Gastroesophageal sphincter (tissue), 4 donors: ENCODE results near the gene HDDC2. TPM values are rescaled to one million over a fixed set of nuclear protein-coding genes. Genes with fewer than 3 reads are reported as not detected.

Experiments
- ATAC-seq: fragments of 150-250 bp; one replicate; pipeline ENCODE4 v1.9.1; 2016; ENCODE audit warnings: mild to moderate bottlenecking, moderate library complexity
- H3K27ac ChIP-seq, 4 donors: fragments of 200-600 bp; sonication (generic) in 3 of 4; 1 replicate in 3 of 4; 2 replicates in 1 of 4; pipeline ENCODE4 v1.5.1; 2016 to 2019
- H3K27me3 ChIP-seq: fragments of 200-600 bp; sonication (generic); one replicate; pipeline ENCODE4 v1.5.1; 2019
- H3K36me3 ChIP-seq, 2 donors: fragments of 200-600 bp; sonication (generic); one replicate each; pipeline ENCODE4 v1.5.1; 2019; ENCODE audit warnings: control low read depth in 1 of 2
- H3K4me1 ChIP-seq, 3 donors: fragments of 200-600 bp; sonication (generic); 1 replicate in 2 of 3; 2 replicates in 1 of 3; pipeline ENCODE4 v1.5.1; 2016 to 2019; ENCODE audit warnings: control low read depth in 2 of 3
- H3K4me3 ChIP-seq, 2 donors: fragments of 200-600 bp; sonication (generic); one replicate each; pipeline ENCODE4 v1.5.1; 2019; ENCODE audit warnings: mild to moderate bottlenecking in 1 of 2, moderate library complexity in 1 of 2
- H3K9me3 ChIP-seq, 3 donors: fragments of 200-600 bp; sonication (generic); one replicate each; pipeline ENCODE4 v1.5.1; 2017 to 2019; ENCODE audit warnings: control low read depth in 2 of 3
- EP300 ChIP-seq: sonication (generic); formaldehyde crosslinking; IDR thresholded peaks from one replicate; pipeline ENCODE4 v1.6.1; 2017; ENCODE audit warnings: antibody characterized with exemption, mild to moderate bottlenecking
- POLR2A ChIP-seq, 2 donors: fragments of 450-650 bp; IDR thresholded peaks; one replicate each; pipeline ENCODE4 v1.6.1; 2017; ENCODE audit warnings: antibody characterized with exemption in 2 of 2, mild to moderate bottlenecking in 2 of 2, moderate library complexity in 1 of 2
- POLR2AphosphoS5 ChIP-seq: sonication (generic); formaldehyde crosslinking; IDR thresholded peaks from one replicate; pipeline ENCODE4 v1.6.1; 2017; ENCODE audit warnings: antibody characterized with exemption
- WGBS, 2 donors: methylation state at CpG; one replicate each; pipeline ENCODE4 v1.1.5; 2018; ENCODE audit warnings: low coverage in 1 of 2; 5-methylcytosine and 5-hydroxymethylcytosine counted together
- total RNA-seq, 4 donors: library from RNA; depleted of rRNA; stranded (reverse); fragments of >200 nt; gene quantifications; one replicate each; pipeline ENCODE4 v1.1.0, GENCODE V29; 2016
- TF ChIP-seq, protein P1 (sequence below), 4 experiments: fragments of 200-600 bp in 2 of 4; fragments of 450-650 bp in 2 of 4; sonication (generic) in 1 of 4; IDR thresholded peaks; one replicate each; pipeline ENCODE4 v1.5.1; 2017 to 2019; ENCODE audit warnings: antibody characterized with exemption in 4 of 4, mild to moderate bottlenecking in 2 of 4, moderate library complexity in 2 of 4

HDDC2 gene
- 10 to 100 TPM; 30.9 to 48.9 (median 47.9) TPM for total RNA-seq

DNA sequence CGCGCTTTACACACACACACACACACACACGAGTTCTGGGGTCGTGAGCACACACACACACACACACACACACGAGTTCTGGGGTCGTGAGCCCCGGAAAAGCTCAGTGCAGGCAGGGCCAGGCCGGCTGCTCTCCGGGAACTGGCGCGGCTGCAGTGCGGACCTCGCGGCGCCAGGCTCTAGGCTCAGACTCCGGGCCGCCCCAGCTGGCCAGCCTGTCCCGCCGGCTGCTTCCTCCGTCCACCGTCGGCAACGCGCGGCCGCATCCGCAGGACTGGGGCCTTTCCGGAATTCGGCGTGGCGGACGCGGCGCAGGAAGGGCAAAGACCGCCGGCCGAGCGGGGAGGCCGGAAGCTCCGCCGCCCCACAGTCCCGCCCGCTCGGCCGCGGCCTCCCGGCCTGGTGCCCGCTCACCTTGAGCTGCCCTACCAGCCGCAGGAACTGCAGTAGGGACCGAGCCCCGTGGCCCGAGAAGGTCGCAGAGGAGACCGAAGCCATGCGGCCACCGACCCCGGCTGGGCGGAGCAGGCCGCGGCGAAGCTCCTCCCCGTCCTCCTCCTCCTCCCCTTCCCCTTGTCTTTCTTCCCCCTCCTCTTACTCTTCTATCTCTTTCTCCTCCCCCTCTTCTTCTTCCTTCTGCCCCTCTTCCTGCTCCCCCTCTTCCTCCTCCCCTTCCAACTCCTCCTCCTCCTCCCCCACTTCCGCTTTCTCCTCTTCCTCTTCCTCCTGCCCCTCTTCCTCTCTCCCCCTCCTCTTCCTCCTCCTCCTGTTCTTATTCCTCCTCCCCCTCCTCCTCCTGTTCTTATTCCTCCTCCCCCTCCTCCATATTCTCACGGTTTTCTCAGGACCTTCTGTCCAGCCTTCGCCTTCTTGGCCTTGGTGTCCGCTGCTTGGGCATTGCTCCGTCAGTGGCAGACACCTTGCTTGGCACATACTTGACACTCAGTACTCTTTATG lies at the start of gene HDDC2:
Gene HDDC2, minus strand, starts transcription at position 533 of the 957 bp plus-strand sequence. Its CDS starts 35 bp downstream, at position 498.
- H3K4me1 ChIP-seq: peaks cover 4 to 18% (median 11%) of the 10 kb centered on the region in 3 donors
- H3K9me3 ChIP-seq: peaks cover 0 to 6% (median 0%) of the 10 kb centered on the region in 3 donors
- H3K27me3 ChIP-seq: peaks cover 9% of the 10 kb centered on the region
- peak within 1 kb of the TSS; percentile 60 to 94 (median 90) for H3K27ac ChIP-seq
- no peak for TF ChIP-seq EP300
- peak; percentile 16 to 22 for TF ChIP-seq POLR2A (IDR thresholded peaks at IDR 0.05)
- TF ChIP-seq, protein P1, sequence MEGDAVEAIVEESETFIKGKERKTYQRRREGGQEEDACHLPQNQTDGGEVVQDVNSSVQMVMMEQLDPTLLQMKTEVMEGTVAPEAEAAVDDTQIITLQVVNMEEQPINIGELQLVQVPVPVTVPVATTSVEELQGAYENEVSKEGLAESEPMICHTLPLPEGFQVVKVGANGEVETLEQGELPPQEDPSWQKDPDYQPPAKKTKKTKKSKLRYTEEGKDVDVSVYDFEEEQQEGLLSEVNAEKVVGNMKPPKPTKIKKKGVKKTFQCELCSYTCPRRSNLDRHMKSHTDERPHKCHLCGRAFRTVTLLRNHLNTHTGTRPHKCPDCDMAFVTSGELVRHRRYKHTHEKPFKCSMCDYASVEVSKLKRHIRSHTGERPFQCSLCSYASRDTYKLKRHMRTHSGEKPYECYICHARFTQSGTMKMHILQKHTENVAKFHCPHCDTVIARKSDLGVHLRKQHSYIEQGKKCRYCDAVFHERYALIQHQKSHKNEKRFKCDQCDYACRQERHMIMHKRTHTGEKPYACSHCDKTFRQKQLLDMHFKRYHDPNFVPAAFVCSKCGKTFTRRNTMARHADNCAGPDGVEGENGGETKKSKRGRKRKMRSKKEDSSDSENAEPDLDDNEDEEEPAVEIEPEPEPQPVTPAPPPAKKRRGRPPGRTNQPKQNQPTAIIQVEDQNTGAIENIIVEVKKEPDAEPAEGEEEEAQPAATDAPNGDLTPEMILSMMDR (IDR thresholded peaks at IDR 0.05): peak in 3 of 4 experiments; percentile 4 to 21 (median 15)
- peak; percentile 64 for TF ChIP-seq POLR2AphosphoS5
- peak; percentile 95 for ATAC-seq
- peak within 1 kb of the TSS; percentile 50 to 59 for H3K4me3 ChIP-seq
- 0 to 6% methylated on average over 9 to 21 of the region's 67 CpGs for WGBS, 2 donors
- peaks cover 0 to 31% of the 10 kb centered on the region in 2 donors for H3K36me3 ChIP-seq

GRCh38 chr6:125346926-125347563 lies 45.3 kb upstream of the HDDC2 start:
- Histone ChIP-seq H3K36me3 (no peaks in the 10 kb centered on the region), H3K9me3 (no peaks in the 10 kb centered on the region), H3K4me3 (no peak overlapping the region), H3K27ac (peak overlapping the region in 2 of 4 donors; percentile 38 to 51), H3K27me3 (peaks cover 3% of the 10 kb centered on the region), H3K4me1 (no peaks in the 10 kb centered on the region)
- WGBS, 2 donors: 73 to 79% methylated on average over 11 of the region's 11 CpGs
- ATAC-seq: no peak
- TF ChIP-seq POLR2AphosphoS5: no peak

DNA sequence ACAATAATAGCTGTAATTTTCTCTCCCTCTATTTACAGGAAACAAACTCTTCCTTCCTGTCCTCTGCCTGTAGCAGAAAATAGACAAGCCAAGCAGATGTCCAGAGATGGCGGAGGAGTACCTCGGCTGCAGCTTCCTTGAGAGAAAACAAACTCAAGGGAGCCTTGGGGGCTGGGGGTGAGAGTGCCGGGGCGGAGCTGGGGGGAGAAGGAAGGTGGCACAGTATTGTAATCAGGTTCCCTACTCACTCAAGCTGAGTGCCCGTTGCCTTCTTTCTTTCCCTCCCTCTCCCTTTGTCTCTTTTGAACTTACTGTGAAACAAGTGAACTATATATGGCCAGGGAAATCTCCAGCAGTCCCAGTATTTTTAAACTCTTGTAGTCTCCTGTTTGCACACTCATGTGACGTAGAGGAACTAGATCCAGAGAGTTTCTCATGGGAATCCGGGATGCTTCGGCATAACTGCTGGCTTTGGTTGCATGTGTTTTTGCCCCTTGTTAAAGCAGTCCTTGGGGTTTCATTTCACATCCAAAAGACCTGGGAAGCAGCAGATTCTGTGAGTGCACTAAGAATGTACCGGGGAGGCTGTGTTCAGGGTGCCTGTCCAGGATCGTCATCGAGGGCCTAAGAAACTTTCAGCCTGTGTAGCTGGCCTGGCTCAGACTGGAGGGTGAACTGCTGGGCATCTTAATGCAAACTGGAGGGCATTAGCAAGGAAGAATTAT lies 44.6 kb upstream of the HDDC2 start:
- WGBS, 2 donors: 35 to 57% methylated on average over 4 of the region's 11 CpGs
- H3K4me3 ChIP-seq: no peak overlapping the region
- no peaks in the 10 kb centered on the region for H3K9me3 ChIP-seq
- H3K27ac ChIP-seq: peak overlapping the region in 2 of 4 donors; percentile 38 to 51
- peaks cover 3% of the 10 kb centered on the region for H3K27me3 ChIP-seq
- H3K4me1 ChIP-seq: no peaks in the 10 kb centered on the region
- no peak for TF ChIP-seq POLR2A (IDR thresholded peaks at IDR 0.05)
- TF ChIP-seq, protein P1 (IDR thresholded peaks at IDR 0.05): no peak
- no peak for TF ChIP-seq POLR2AphosphoS5
- TF ChIP-seq EP300: no peak
- no peak for ATAC-seq
- no peaks in the 10 kb centered on the region for H3K36me3 ChIP-seq

GRCh38 chr6:125341460-125341859 lies 39.7 kb upstream of the HDDC2 start:
- 20 to 67% methylated on average over 1 to 2 of the region's 2 CpGs for WGBS, 2 donors
- Histone ChIP-seq H3K9me3 (no peaks in the 10 kb centered on the region), H3K4me3 (no peak overlapping the region), H3K27me3 (no peaks in the 10 kb centered on the region), H3K4me1 (no peaks in the 10 kb centered on the region), H3K36me3 (no peaks in the 10 kb centered on the region), H3K27ac (no peak overlapping the region)
- TF ChIP-seq POLR2A (IDR thresholded peaks at IDR 0.05): no peak
- TF ChIP-seq, protein P1 (IDR thresholded peaks at IDR 0.05): no peak
- TF ChIP-seq POLR2AphosphoS5: no peak
- no peak for TF ChIP-seq EP300
- ATAC-seq: no peak

DNA sequence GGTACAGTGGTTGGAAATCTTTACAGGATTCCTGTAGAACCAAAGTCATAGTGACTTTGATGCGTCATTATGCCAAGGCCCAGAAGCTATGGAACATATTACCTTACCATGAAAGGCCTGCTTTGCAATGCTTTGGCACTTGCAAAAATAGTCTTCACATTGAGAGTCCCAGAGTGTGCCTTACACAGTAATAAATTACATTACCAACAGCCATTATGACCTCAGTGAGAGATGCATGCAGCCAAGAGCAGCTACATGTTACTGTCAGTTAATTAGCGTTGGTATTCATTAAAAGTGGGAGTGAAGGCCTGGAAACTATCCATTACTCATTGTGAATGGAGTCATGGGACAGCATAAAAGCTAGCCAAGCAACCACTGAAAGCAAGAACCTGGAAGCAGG lies 39.2 kb upstream of the HDDC2 start:
- H3K27ac ChIP-seq: no peak overlapping the region
- H3K4me3 ChIP-seq: no peak overlapping the region
- 40 to 59% methylated on average over 1 to 2 of the region's 2 CpGs for WGBS, 2 donors
- no peak for TF ChIP-seq POLR2AphosphoS5
- no peak for TF ChIP-seq EP300
- no peak for TF ChIP-seq POLR2A (IDR thresholded peaks at IDR 0.05)
- TF ChIP-seq, protein P1 (IDR thresholded peaks at IDR 0.05): no peak
- no peaks in the 10 kb centered on the region for H3K27me3 ChIP-seq
- H3K4me1 ChIP-seq: no peaks in the 10 kb centered on the region
- no peak for ATAC-seq
- no peaks in the 10 kb centered on the region for H3K9me3 ChIP-seq
- H3K36me3 ChIP-seq: no peaks in the 10 kb centered on the region
